Tibial nerve (tissue), 4 donors: ENCODE measurements around the gene IL17F. TPM values are rescaled to one million over a fixed set of nuclear protein-coding genes. Genes with fewer than 3 reads are reported as not detected.

Experiments used
- DNase-seq, 2 donors: peaks; one replicate each; pipeline ENCODE4 v3.0.0-alpha.2; 2019; ENCODE audit warnings: low spot score in 2 of 2
- H3K27ac ChIP-seq, 4 donors: fragments of 200-600 bp; sonication (generic) in 3 of 4; one replicate each; pipeline ENCODE4 v1.5.1; 2017 to 2019; ENCODE audit warnings: mild to moderate bottlenecking in 1 of 4
- H3K27me3 ChIP-seq, 2 donors: fragments of 200-600 bp; sonication (generic) in 1 of 2; one replicate each; pipeline versions ENCODE4 v1.5.1 to v1.6.0; 2017 to 2019
- H3K36me3 ChIP-seq, 3 donors: fragments of 200-600 bp; sonication (generic); one replicate each; pipeline ENCODE4 v1.5.1; 2018 to 2019
- H3K4me1 ChIP-seq, 4 donors: fragments of 200-600 bp; sonication (generic) in 3 of 4; one replicate each; pipeline ENCODE4 v1.5.1; 2017 to 2019
- H3K4me3 ChIP-seq, 4 donors: fragments of 200-600 bp; sonication (generic) in 3 of 4; one replicate each; pipeline ENCODE4 v1.5.1; 2017 to 2019; ENCODE audit warnings: mild to moderate bottlenecking in 1 of 4, moderate library complexity in 1 of 4
- H3K9me3 ChIP-seq, 4 donors: fragments of 200-600 bp; sonication (generic) in 3 of 4; one replicate each; pipeline ENCODE4 v1.5.1; 2017 to 2019
- EP300 ChIP-seq, 2 donors: sonication (generic); formaldehyde crosslinking; IDR thresholded peaks; one replicate each; pipeline ENCODE4 v1.6.1; 2017; ENCODE audit warnings: antibody characterized with exemption in 2 of 2, mild to moderate bottlenecking in 1 of 2
- POLR2A ChIP-seq, 2 donors: fragments of 450-650 bp; IDR thresholded peaks; one replicate each; pipeline ENCODE4 v1.6.1; 2017; ENCODE audit warnings: antibody characterized with exemption in 2 of 2, mild to moderate bottlenecking in 2 of 2, moderate library complexity in 2 of 2
- whole genome bisulfite sequencing, 2 donors: methylation state at CpG; one replicate each; pipeline ENCODE4 v1.1.5; 2018; 5-methylcytosine and 5-hydroxymethylcytosine counted together
- total RNA-seq, 4 donors: library from RNA; depleted of rRNA; stranded (reverse); fragments of >200 nt; gene quantifications; one replicate each; pipeline ENCODE4 v1.1.0, GENCODE V29; 2016
- TF ChIP-seq, protein P1 (sequence below), 5 experiments: fragments of 200-600 bp in 3 of 5; fragments of 450-650 bp in 2 of 5; sonication (generic) in 3 of 5; IDR thresholded peaks; one replicate each; pipeline ENCODE4 v1.5.1; 2016 to 2019; ENCODE audit warnings: antibody characterized with exemption in 5 of 5, mild to moderate bottlenecking in 3 of 5, moderate library complexity in 2 of 5

Gene IL17F
- not detected for total RNA-seq

DNA sequence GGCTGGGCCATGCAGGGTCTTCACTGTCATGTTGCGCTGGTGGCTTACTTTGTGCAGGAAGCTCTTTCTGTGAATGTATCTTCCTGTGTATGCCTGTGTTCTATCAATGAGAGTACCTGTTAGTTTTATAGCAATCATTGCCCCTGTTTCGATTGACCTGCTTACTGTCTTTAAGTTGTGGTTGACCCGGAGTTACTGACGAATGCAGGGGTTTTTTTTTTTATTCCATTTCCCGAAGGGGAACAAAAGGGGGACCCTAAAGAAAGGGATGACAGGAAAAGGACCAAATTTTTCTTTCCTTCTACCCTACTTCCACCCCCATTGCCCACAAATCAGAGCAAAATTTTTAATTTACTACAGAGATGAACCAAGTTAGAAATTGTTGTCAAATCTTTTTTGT is at the start of gene IL17F:
TSS of gene IL17F (minus strand) at position 101 of the 400 bp plus-strand sequence. CDS start at position 30, 71 bp downstream.
- Histone ChIP-seq H3K36me3 (no peaks in the 10 kb centered on the region), H3K4me3 (no peak within 1 kb of the TSS), H3K9me3 (no peaks in the 10 kb centered on the region), H3K27me3 (no peaks in the 10 kb centered on the region), H3K4me1 (no peaks in the 10 kb centered on the region), H3K27ac (no peak within 1 kb of the TSS)
- WGBS, 2 donors = 83 to 89% methylated on average over 5 of the region's 5 CpGs
- TF ChIP-seq POLR2A (IDR thresholded peaks at IDR 0.05) (no peak), EP300 (IDR thresholded peaks at IDR 0.05) (no peak)
- DNase-seq = no peak

DNA sequence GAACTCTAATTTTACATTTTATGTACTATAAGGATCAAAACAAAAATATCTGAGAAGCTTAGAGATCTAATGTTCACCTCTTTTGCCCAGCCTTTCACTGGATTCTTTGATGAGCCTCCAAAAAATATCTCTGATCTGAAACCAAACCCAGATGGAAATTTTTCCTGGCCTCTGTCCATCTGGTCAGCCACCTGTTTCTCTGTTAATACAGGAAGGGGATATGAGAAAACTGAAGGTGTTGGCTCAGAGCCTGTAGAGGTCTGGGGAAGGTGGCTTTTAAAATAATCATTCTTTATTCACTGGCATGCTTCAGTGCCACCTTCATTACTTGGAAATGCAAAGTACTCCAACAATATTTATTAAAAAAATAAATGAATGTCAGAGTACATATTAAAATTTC is 48.8 kb upstream of the IL17F start:
- Histone ChIP-seq H3K27ac (no peak overlapping the region), H3K36me3 (no peaks in the 10 kb centered on the region), H3K27me3 (no peaks in the 10 kb centered on the region), H3K9me3 (no peaks in the 10 kb centered on the region), H3K4me3 (no peak overlapping the region), H3K4me1 (peaks cover 0 to 4% (median 0%) of the 10 kb centered on the region in 4 donors)
- no peak for DNase-seq
- TF ChIP-seq, protein P1, sequence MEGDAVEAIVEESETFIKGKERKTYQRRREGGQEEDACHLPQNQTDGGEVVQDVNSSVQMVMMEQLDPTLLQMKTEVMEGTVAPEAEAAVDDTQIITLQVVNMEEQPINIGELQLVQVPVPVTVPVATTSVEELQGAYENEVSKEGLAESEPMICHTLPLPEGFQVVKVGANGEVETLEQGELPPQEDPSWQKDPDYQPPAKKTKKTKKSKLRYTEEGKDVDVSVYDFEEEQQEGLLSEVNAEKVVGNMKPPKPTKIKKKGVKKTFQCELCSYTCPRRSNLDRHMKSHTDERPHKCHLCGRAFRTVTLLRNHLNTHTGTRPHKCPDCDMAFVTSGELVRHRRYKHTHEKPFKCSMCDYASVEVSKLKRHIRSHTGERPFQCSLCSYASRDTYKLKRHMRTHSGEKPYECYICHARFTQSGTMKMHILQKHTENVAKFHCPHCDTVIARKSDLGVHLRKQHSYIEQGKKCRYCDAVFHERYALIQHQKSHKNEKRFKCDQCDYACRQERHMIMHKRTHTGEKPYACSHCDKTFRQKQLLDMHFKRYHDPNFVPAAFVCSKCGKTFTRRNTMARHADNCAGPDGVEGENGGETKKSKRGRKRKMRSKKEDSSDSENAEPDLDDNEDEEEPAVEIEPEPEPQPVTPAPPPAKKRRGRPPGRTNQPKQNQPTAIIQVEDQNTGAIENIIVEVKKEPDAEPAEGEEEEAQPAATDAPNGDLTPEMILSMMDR (IDR thresholded peaks at IDR 0.05) = no peak
- TF ChIP-seq EP300 (IDR thresholded peaks at IDR 0.05) (no peak), POLR2A (IDR thresholded peaks at IDR 0.05) (no peak)

DNA sequence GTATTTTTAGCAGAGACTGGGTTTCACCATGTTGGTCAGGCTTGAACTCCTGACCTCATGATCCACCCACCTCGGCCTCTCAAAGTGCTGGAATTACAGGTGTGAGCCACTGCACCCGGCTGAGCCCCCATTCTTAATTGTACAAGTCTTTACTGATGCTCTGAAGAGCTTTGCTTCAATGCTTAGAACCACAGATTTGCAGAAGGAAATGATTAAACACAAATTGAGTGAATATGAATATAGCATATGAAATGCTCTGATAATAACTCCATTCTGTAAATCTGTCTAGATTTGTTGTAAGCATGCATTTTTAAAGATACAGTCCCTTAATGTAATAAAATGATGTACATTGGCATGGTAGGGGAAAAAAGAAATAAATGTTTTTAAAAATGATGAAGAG is 44.5 kb upstream of the IL17F start:
- TF ChIP-seq, protein P1 (IDR thresholded peaks at IDR 0.05) = no peak
- TF ChIP-seq EP300 (IDR thresholded peaks at IDR 0.05) = no peak
- no peak for TF ChIP-seq POLR2A (IDR thresholded peaks at IDR 0.05)
- no peaks in the 10 kb centered on the region for H3K27me3 ChIP-seq
- H3K4me1 ChIP-seq = peaks cover 0 to 28% (median 7%) of the 10 kb centered on the region in 4 donors
- H3K36me3 ChIP-seq = no peaks in the 10 kb centered on the region
- DNase-seq = no peak
- H3K4me3 ChIP-seq = no peak overlapping the region
- no peak overlapping the region for H3K27ac ChIP-seq
- 84 to 100% methylated on average over 2 of the region's 2 CpGs for WGBS, 2 donors
- H3K9me3 ChIP-seq = no peaks in the 10 kb centered on the region

DNA sequence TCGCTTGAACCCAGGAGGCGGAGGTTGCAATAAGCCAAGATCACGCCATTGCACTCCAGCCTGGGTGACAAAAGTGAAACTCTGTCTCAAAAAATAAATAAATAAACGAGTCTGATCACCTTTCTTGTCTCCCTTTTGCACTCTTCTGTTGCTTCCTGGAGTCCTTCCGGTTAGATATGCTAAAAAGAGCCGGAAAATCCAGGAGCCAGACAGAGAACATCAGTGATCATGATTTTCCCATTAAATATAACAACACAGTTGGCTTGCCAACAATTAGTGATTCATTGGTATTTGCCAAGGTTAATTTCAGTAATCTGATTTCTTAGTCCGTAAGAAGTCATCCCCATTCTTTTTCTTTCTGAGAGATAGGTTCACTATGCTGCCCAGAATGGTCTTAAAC is 43.9 kb upstream of the IL17F start:
- H3K4me3 ChIP-seq = no peak overlapping the region
- TF ChIP-seq EP300 (IDR thresholded peaks at IDR 0.05) = no peak
- no peak for TF ChIP-seq POLR2A (IDR thresholded peaks at IDR 0.05)
- TF ChIP-seq, protein P1 (IDR thresholded peaks at IDR 0.05) = no peak
- no peaks in the 10 kb centered on the region for H3K27me3 ChIP-seq
- H3K27ac ChIP-seq = no peak overlapping the region
- WGBS, 2 donors = 88 to 91% methylated on average over 7 of the region's 7 CpGs
- H3K4me1 ChIP-seq = peaks cover 0 to 35% (median 12%) of the 10 kb centered on the region in 4 donors
- H3K36me3 ChIP-seq = no peaks in the 10 kb centered on the region
- DNase-seq = no peak
- no peaks in the 10 kb centered on the region for H3K9me3 ChIP-seq

DNA sequence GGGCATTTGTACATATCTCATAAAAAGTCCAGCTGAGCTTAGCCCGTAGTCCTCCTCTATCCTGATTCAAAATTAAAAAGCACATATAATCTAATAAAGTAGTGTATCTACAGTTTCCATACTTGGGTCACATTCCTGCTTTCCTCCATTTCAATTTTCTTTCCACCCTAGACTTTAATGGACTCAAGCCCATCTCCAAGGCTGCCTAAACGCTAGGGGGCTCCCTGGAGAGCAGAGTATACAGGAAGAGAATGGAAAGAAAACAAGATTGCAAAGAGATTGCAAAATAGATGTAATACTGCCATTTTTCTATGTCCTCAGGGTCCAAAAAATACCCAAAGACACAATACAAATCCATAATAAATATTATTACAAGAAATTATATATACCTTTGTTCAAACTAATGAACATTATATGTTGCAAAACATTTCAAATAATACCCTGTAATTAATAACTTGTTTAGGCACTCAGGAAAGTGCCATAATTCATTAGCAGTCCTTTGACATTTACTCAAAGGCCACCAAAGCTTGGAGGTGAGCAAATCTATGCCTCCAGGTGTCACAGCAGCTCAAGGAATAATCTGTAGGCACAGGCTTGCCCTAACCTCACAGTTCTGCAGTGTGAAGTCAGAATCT is 42.6 kb upstream of the IL17F start:
- no peak for TF ChIP-seq POLR2A (IDR thresholded peaks at IDR 0.05)
- peak in 1 of 2 donors; percentile 15 for TF ChIP-seq EP300 (IDR thresholded peaks at IDR 0.05)
- TF ChIP-seq, protein P1 (IDR thresholded peaks at IDR 0.05) = peak; percentile 42 to 73 (median 49)
- peak; percentile 70 to 85 for DNase-seq

More for the DNA sequence above, 42.6 kb upstream of the IL17F start:
- no peaks in the 10 kb centered on the region for H3K9me3 ChIP-seq
- 9 to 17% methylated on average over 2 of the region's 2 CpGs for WGBS, 2 donors
- H3K27me3 ChIP-seq = no peaks in the 10 kb centered on the region
- H3K27ac ChIP-seq = peak overlapping the region in 1 of 4 donors; percentile 10
- H3K4me1 ChIP-seq = peaks cover 0 to 38% (median 12%) of the 10 kb centered on the region in 4 donors
- H3K36me3 ChIP-seq = peaks cover 0 to 8% (median 0%) of the 10 kb centered on the region in 3 donors
- no peak overlapping the region for H3K4me3 ChIP-seq
